ENCODE measurements around the gene LRP11.
"Not testable (repeated sequence)": the region's sequence is repeated elsewhere in the genome, so short reads cannot be mapped to it uniquely, and the experiment has no call there.

Gene LRP11

DNA sequence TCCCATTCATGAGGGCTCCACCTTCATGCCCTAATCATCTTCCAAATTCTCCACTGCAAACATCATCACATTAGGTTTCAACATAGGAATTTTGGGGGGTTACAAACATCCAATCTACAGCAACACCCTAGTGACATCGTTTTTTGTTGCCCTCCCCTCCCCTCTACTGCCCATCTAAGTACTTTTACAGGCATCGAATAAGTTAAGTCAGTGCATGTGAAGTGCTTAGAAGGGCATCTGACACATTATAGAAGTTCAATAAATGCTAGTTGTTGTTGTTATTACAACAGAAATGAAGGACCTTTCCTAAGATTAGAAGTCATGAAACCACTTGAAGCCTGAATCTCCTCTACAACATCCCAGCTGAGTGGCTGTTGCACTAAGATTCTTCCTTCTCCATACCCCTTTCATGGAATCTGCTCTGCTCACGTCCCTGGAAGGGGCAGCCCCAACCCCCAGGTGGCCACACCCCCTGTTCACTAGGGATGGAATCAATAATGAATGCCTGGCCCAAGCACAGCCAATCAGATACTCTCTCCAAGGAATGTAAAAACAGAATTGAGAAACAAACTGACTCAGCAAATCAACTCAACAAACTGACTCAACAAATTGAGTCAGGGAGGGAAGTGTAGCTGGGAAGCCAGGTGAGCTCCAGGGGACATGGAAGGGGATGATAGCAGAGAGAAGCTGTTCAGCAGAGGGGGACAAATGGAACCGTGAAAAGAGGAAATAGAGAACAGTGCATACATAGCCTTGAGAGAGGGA, 3.9 kb upstream of the LRP11 start:
- no peak for DNase-seq

DNA sequence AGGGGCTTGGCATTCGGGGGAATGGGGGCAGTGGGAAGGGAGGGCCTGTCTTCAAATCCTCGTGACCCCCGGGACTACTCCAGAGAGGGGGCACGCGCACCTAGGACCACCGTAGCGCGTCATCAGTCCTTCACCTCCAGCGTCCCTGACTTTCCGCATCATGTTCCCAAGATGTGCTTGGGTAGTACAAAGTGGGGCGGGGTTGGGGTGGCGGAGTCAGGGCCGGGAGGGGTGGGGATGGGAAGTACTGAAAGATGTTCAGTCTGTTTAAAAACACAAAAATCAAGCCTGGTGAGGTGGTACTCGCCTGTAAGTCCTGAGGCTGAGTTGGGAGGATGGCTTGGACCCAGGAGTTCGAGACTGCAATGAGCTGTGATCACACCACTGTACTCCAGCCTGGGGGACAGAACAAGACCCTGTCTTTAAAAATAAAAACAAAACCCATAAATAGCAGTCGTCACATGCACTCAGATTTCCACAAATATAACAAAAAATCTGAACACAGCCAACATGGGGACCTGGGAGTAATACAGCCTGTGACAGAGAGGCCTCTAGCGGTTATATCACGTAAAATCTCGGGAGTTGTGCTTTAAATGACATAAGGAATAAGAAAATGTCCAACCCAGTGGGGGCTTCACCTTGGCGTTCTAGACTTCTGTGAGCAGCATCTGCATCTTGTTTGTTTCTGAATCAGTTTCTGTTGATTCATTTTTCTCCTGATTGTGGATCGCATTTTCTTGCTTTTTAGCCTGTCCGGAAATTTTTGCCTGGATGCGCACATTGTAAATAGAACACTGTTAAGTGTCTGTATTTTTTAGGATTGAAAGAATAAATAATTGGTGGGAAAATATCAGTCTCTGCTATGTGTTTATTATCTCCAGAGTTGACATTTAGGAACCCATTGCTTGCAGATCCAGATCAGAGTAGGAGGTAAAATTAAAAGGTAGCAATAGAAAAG, 698 bp upstream of the LRP11 start:
- peak; percentile 74 for DNase-seq

DNA sequence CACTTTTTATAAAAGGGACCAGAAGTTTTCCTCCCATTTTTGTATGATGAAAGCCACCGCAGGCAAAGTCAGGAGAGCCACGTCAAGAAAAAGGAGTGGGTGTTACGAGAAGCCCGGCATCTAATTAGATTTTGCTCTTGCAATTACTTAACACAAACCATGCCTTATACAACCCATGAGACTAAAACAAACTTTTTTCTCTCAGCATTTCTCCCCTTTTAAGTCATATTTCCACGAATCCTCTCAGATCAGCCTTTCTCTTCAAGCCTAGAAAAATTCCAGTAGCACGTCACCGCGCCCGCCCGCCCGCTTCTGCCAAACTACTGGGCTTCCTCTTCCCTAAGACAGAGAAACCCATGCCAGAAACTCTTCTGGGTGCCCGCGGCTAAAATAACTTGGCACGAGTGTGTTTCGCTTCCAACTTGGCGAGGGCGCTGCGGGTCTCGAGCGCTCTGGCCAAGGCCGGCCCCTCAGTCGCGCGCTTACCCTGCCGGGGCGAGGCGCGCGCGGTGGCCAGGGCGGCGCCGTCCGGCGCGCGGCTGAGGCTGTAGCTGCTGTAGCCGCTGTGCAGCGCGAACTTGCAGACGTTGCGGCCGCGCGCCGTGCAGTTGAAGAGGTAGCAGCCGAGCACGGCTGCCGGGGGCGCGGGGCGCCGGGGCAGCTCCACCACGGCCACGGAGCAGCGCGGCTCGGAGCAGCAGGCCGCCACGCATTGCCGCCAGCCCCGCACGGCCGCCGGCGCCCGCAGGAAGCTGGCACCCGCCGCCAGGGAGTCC, 1.0 kb downstream of the LRP11 start:
- DNase-seq = peak; percentile 53

DNA sequence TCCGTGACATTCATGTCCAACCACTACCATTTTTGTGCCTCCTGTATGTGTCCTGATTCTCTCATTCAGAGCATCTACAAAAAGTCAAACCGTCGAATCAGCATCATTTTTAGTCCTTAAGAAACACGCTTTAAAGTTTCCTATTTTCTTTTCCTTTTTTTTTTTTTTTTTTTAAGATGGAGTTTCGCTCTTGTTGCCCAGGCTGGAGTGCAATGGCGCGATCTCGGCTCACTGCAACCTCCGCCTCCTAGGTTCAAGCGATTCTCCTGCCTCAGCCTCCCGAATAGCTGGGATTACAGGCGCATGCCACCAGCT, 1.8 kb downstream of the LRP11 start:
- DNase-seq = not testable (repeated sequence)

GRCh38 chr6:149861603-149862423, 2.3 kb downstream of the LRP11 start:
- DNase-seq = no peak

DNA sequence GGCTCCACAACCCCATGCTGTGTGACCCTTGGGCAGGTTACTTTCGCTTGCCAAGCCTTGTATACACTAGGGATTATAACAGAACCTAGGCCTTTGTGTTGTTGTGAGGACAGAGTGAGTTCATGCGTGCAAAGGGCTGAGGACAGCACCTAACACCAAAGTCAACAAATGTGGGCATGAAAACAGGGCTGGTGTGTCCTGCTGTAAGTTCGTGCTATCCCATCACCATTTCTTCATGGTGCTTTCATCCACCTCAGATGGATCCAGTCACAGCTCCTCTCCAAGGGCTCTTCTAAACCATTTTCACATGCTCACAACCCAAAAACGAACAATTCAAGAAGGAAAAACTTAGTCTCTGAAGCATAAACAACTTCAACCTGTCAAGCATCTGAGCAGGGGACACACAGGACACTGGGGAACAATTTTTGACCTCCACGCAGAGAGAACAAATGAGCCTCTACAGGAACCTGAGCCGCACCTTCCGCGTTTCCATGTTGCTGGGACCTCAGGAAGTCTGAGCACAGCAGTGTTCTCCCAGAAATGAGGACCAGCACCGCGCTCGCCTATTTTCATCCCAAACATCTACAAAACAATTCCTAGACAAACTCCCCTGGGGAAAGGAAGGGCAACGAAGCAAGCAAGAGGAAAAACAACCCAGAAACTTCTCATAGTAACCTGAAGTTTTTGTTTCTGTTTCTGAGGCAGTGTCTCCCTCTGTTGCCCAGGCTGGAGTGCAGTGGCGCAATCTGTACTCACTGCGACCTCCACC, 3.1 kb downstream of the LRP11 start:
- DNase-seq = no peak

DNA sequence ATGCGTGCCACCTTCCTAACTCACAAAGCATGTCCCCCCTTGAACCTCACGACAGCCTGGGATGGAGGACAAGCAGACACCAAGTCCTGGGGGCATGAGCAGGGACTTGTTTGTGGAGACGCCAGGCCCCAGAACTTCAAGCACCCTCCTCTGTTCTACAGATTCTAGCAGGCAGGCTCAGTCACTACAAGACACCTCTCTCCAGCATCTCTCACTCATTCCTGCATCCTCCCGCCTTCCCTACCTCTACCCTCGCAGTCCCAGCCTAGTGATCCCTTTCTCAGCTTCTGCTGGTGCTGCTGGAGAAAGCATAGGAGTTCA, 3.7 kb downstream of the LRP11 start:
- no peak for DNase-seq

DNA sequence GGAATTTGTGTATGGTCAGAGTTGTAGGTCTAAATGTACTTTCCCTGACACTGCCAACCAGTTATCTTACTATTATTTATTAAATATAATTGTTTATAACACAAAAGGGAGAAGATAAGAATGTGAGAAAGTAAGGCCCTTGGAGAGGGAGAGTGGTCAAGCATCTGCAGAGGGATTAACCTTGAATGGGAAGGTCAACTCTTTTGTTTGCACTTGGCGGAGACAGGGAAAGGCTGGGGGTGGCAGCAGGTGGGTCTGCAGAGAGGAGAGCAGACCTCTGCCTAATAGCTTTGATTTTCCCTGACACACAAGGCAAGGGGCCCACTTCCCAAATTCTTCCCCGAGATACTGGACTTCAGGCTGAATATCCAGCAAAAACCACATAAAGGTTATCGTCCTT, 4.2 kb downstream of the LRP11 start:
- DNase-seq = no peak

- DNase-seq = no peak
These were observed 4.8 kb downstream of the LRP11 start for GRCh38 chr6:149859368-149859767.

GRCh38 chr6:149857541-149857940, 6.6 kb downstream of the LRP11 start:
- DNase-seq = no peak

GRCh38 chr6:149856256-149856994, 7.7 kb downstream of the LRP11 start:
- no peak for DNase-seq

GRCh38 chr6:149855741-149856140, 8.4 kb downstream of the LRP11 start:
- DNase-seq = no peak

GRCh38 chr6:149855040-149855654, 9.0 kb downstream of the LRP11 start:
- DNase-seq = no peak

- DNase-seq = no peak
These were observed 9.6 kb downstream of the LRP11 start for GRCh38 chr6:149854532-149854931.

GRCh38 chr6:149854017-149854416, 10.1 kb downstream of the LRP11 start:
- not testable (repeated sequence) for DNase-seq

DNA sequence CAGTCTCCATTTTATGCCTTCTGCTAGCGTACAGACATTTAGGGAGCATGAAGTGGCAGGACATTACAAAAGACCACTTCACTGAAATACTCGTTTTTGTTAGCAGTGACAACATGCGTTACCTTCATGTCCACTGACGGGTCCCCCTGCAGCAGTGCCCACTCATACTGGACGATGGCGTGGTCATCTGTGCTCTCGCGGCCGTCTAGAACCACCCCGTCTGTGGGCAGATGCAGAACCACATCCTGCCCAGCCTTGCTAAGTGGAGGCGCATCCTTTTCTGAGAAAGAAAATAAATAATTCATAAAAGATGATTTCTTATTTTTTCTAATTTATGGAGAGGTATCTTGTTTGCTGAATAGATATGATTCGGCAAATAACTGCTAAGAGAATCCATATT, 11.3 kb downstream of the LRP11 start:
- no peak for DNase-seq

GRCh38 chr6:149852180-149852579, 12.0 kb downstream of the LRP11 start:
- DNase-seq = peak; percentile 93

- DNase-seq = no peak
These were observed 12.6 kb downstream of the LRP11 start for GRCh38 chr6:149851461-149852110.

- DNase-seq = not testable (repeated sequence)
These were observed 15.8 kb downstream of the LRP11 start for GRCh38 chr6:149848343-149848742.

DNA sequence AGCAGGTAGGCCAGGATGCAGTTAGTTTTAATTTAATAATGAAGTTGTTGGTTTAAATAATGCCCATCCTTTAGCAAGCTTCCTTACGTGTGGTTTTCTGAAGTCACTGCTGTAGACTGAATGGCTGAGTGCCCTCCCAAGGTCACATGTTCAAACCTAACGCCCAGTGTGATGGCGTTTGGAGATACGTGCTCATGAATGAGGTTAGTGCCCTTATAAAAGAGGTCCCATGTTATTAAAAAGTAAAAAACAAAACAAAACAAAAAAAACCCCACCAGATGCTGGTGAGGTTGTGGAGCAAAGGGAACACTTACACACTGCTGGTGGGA, 16.3 kb downstream of the LRP11 start:
- DNase-seq = no peak

Data from DMS79 (cell line).